ENCODE measurements around the gene GRAMD2B. TPM values are rescaled to one million over a fixed set of nuclear protein-coding genes. Genes with fewer than 3 reads are reported as not detected.
A peak's percentile ranks its signal among the peaks of the same experiment; 100 is the strongest.

Gene GRAMD2B
- total RNA-seq, 2 donors from 2014 or later = 34.9 to 35.8 TPM

DNA sequence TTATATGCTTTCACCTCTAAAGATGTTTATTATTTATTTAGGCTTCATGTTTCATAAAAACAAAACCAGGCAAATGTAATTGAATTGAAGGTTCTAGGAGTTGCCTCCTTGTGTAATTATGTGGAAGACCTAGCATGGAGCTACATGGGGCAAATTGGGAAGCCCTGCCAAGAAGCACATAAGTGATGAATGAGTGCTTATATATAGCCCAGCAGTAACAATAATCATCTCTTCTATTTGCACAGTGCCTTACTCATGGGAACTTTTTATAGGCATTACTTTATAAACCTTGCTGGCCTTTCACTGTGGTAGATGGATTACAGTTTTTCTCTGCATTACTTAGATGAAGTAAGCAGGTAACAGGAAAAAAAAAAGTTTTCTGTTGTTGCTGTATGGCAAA is 40.0 kb upstream of the GRAMD2B start:
- no peak for ATAC-seq

DNA sequence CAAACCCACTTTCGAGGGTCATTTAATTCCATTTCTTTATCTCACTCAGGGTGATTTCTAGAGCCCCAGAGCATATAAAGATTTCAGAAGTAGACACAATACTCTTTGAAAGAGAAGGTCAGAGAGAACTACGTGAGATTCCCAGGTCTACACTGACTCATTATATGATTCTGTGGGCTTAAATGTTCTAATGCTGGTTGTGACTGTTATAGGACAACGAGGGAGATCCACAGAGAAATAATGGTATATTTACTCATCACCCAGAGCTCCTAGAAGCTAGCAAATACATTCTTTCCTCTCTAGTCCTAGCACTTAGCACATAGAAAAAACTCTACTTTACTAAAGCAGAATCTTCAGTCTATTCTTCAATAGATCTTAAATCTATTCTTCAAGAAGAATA is 39.4 kb upstream of the GRAMD2B start:
- no peak for ATAC-seq
- intact Hi-C loops (cut with DNase I) = no loop called here
- H3K4me1 ChIP-seq = no peaks in the 10 kb centered on the region

More for the DNA sequence above, 40.0 kb upstream of the GRAMD2B start:
- H3K9me3 ChIP-seq = no peaks in the 10 kb centered on the region
- no peaks in the 10 kb centered on the region for H3K36me3 ChIP-seq (replicated peaks in 1 of 2; ENCODE audit: insufficient read depth in 1 of 2, low read depth in 2 of 2)
- no peak overlapping the region for H3K4me3 ChIP-seq
- intact Hi-C loops (cut with DNase I) = no loop called here
- no peaks in the 10 kb centered on the region for H3K27me3 ChIP-seq
- no peak for TF ChIP-seq POLR2A (IDR thresholded peaks at IDR 0.05)
- TF ChIP-seq, protein P1, sequence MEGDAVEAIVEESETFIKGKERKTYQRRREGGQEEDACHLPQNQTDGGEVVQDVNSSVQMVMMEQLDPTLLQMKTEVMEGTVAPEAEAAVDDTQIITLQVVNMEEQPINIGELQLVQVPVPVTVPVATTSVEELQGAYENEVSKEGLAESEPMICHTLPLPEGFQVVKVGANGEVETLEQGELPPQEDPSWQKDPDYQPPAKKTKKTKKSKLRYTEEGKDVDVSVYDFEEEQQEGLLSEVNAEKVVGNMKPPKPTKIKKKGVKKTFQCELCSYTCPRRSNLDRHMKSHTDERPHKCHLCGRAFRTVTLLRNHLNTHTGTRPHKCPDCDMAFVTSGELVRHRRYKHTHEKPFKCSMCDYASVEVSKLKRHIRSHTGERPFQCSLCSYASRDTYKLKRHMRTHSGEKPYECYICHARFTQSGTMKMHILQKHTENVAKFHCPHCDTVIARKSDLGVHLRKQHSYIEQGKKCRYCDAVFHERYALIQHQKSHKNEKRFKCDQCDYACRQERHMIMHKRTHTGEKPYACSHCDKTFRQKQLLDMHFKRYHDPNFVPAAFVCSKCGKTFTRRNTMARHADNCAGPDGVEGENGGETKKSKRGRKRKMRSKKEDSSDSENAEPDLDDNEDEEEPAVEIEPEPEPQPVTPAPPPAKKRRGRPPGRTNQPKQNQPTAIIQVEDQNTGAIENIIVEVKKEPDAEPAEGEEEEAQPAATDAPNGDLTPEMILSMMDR (IDR thresholded peaks at IDR 0.05) = no peak
- no peaks in the 10 kb centered on the region for H3K4me1 ChIP-seq
- no peak for DNase-seq
- H3K27ac ChIP-seq = no peak overlapping the region

DNA sequence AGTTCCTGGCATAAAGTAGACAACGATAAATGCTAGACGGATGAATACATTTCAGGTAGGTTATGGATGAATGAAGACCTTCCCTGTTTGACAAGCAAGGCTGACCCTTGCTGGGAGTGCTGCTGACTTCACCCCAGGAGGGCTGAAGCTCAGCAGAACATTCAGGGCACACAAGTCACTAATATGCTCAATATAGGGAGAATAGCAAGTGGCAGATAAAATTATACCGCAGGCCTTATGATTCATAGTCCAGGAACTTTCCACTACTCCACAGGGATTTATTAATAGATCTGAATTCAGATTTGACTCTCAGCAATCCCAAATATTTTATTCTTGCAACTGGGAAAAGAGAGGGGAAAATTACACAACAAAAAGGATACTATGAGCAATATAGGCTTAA is 38.2 kb upstream of the GRAMD2B start:
- ATAC-seq (peak; percentile 47), DNase-seq (no peak)
- H3K36me3 ChIP-seq (replicated peaks in 1 of 2; ENCODE audit: insufficient read depth in 1 of 2, low read depth in 2 of 2) = no peaks in the 10 kb centered on the region
- no peaks in the 10 kb centered on the region for H3K9me3 ChIP-seq
- H3K4me3 ChIP-seq = no peak overlapping the region
- intact Hi-C loops (cut with DNase I) = no loop called here
- TF ChIP-seq, protein P1 (IDR thresholded peaks at IDR 0.05) = no peak
- TF ChIP-seq POLR2A (IDR thresholded peaks at IDR 0.05) = no peak
- no peaks in the 10 kb centered on the region for H3K27me3 ChIP-seq
- no peaks in the 10 kb centered on the region for H3K4me1 ChIP-seq
- WGBS, 2 donors = 80 to 89% methylated on average over 3 of the region's 3 CpGs
- H3K27ac ChIP-seq = peak overlapping the region in 1 of 4 donors; percentile 37

More for the DNA sequence above, 39.4 kb upstream of the GRAMD2B start:
- no peak for DNase-seq
- no peak for TF ChIP-seq POLR2A (IDR thresholded peaks at IDR 0.05)
- TF ChIP-seq, protein P1 (IDR thresholded peaks at IDR 0.05) = no peak
- Histone ChIP-seq H3K27ac (no peak overlapping the region), H3K9me3 (no peaks in the 10 kb centered on the region), H3K27me3 (no peaks in the 10 kb centered on the region), H3K36me3 (replicated peaks in 1 of 2; ENCODE audit: insufficient read depth in 1 of 2, low read depth in 2 of 2) (no peaks in the 10 kb centered on the region), H3K4me3 (no peak overlapping the region)
- WGBS, 2 donors = 85 to 91% methylated on average over 3 of the region's 3 CpGs

DNA sequence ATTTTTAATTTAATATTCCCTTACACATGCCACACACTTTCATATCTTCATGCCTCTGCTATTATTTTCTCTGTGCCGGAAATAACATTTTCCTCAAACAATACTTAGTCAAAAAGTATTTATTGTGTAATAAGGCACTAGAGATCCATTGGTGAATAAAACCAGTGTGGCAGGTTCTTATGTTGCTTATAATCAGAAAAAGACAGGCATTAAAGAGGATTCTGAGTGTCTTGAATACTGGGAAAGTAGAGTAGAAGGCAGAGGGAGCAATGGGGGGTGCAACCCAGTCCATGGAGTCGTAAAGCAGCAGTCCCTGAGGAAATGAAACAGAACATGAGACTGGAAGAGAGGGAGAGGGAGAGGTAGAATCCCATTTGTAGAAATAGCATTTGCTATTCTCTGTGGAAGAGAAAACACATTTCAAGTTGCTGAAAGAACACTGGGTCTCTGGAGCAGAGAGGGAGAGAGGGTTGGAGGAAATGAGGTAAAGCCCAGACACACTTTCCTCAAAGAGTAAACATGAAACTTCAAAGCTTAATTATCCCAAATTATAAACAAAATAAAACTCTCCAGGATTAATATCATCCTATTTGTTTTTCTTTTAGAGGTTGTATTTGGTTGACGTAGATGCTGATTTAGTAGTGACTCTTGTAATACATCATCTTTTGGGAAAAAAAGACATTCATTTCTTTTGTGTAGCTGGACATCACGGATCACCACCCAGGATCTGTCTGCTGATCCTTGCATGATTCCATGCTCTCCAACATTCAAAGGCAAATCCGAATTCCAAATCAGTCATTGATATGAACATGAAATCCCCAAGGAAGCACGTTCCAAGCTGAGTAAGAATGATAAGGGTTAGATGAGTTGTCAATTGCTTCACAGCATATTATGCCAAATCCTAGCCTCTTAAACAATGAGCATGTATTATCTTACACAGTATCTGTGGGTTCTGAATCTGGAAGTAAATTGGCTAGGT is 37.4 kb upstream of the GRAMD2B start:
- peak overlapping the region in 1 of 4 donors; percentile 37 for H3K27ac ChIP-seq
- DNase-seq (no peak), ATAC-seq (no peak)
- intact Hi-C loops (cut with DNase I) = no loop called here
- 87 to 91% methylated on average over 6 of the region's 6 CpGs for WGBS, 2 donors
- H3K4me1 ChIP-seq = no peaks in the 10 kb centered on the region
- H3K36me3 ChIP-seq (replicated peaks in 1 of 2; ENCODE audit: insufficient read depth in 1 of 2, low read depth in 2 of 2) = no peaks in the 10 kb centered on the region
- no peaks in the 10 kb centered on the region for H3K27me3 ChIP-seq
- no peak for TF ChIP-seq POLR2A (IDR thresholded peaks at IDR 0.05)
- TF ChIP-seq, protein P1 (IDR thresholded peaks at IDR 0.05) = no peak
- no peak overlapping the region for H3K4me3 ChIP-seq
- no peaks in the 10 kb centered on the region for H3K9me3 ChIP-seq

Data from body of pancreas (tissue), 4 donors.